Esophagus mucosa (tissue), 1 donor: ENCODE data around the gene LRIT3. TPM values are rescaled to one million over a fixed set of nuclear protein-coding genes. Genes with fewer than 3 reads are reported as not detected.

Source experiments
- ATAC-seq: fragments of 200-7000 bp; cut with Tn5 transposase; one replicate; pipeline ENCODE4 v1.9.1; 2020
- total RNA-seq: library from RNA; stranded (reverse); gene quantifications from one replicate; pipeline ENCODE4 v1.2.4, GENCODE V29; 2023
- donor health status: DM: yes; HTN: yes; CAD: no.

The LRIT3 gene
- total RNA-seq, 1 donor from 2014 or later, result 0.16 TPM

GRCh38 chr4:109910256-109910655 lies 62.3 kb downstream of the LRIT3 start:
- ATAC-seq, result no peak

GRCh38 chr4:109912706-109913595 lies 65.0 kb downstream of the LRIT3 start, which contains the start of gene EGF:
TSS of gene EGF (plus strand) at chr4:109912883. CDS start at chr4:109913336, 453 bp downstream.
- no peak for ATAC-seq

- ATAC-seq, result no peak
Observed at GRCh38 chr4:109913596-109914241, 65.8 kb downstream of the LRIT3 start.

DNA sequence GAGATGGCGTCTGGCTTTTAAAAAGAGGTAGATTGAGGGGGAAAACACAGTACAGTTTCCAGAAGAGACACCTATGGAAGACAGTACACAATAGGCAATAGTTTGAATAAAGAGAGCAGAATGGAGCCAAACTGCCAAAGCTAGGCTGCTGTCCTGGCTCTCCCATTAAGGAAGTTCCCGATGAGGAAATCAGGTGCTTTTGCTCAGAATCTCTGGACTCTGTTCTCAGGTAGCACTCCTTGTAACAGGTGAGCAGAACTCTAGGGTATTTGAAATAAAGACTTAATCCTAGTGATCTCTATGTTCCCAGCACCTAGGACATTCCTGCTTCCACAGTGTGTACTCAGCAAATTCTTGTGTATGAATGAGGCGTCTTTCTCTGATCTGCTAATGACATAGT lies 66.4 kb downstream of the LRIT3 start:
- no peak for ATAC-seq

- no peak for ATAC-seq
Observed at GRCh38 chr4:109915385-109916026, 67.6 kb downstream of the LRIT3 start.

GRCh38 chr4:109916027-109916409 lies 68.1 kb downstream of the LRIT3 start:
- no peak for ATAC-seq

DNA sequence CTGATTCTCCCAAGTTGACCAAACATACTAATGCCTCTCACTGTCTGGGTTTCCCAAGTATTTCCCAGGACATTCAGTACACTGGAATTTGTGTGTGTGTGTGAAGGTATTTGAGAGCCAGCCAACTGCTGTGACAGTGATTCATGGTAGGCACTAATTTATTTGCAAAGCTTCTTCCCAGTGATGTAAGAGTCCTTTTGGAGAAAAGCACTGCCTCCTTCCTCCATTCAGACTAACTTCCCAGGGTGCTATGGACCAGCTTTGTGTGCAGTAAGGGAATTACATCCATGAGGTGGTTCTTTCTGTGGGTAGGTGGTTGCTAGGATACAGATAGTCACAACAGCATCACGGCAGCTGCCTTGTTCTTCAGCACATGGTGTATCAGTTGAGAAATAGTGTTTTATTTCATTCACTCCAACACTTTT lies 73.5 kb downstream of the LRIT3 start:
- ATAC-seq, result peak; percentile 29

Other genes with a start within 250 kb of the LRIT3 start
- 15.8 TPM for gene CASP6, start 144.7 kb upstream of the LRIT3 start, total RNA-seq
- gene PLA2G12A, start 118.0 kb upstream of the LRIT3 start, total RNA-seq, result 34.8 TPM
- 31.5 TPM for gene CFI, start 46.1 kb upstream of the LRIT3 start, total RNA-seq
- 17.6 TPM for gene GAR1, start 32.3 kb upstream of the LRIT3 start, total RNA-seq
- gene RRH, start 20.1 kb upstream of the LRIT3 start, total RNA-seq, result 0.16 TPM
- 0.24 TPM for gene EGF, start 64.8 kb downstream of the LRIT3 start, total RNA-seq